Heart left ventricle (tissue), 13 donors: ENCODE results near the gene NFIA.

Source experiments
- POLR2A ChIP-seq, 2 donors: fragments of 450-650 bp; IDR thresholded peaks; one replicate each; pipeline ENCODE4 v1.6.1; 2017; ENCODE audit warnings: antibody characterized with exemption in 2 of 2, mild to moderate bottlenecking in 2 of 2, moderate library complexity in 2 of 2
- TF ChIP-seq, protein P1 (sequence below), 12 donors: fragments of 200-600 bp; sonication (generic) in 4 of 12; IDR thresholded peaks; one replicate each; pipeline versions ENCODE4 v1.5.0 to v1.8.0; 2018 to 2022; ENCODE audit warnings: antibody characterized with exemption in 12 of 12, mild to moderate bottlenecking in 5 of 12
- donor health status: ischemic (EF 13 %, LVEDD 7.1; RV severe dilation, severe dysfunction).
- donor health status: DM: no; HTN: yes; CAD: no.
- donor health status: DM: no; HTN: no; CAD: no.
- donor health status: ischemic (EF 25% LVEDD 6.9; RV normal size, moderate dysfunction).
- donor health status: ischemic (EF 25% LVEDD 5.7; RV mildly dilated, moderate dysfunction).
- donor health status: ischemic (EF 35%, LVEDD 5.7; RV mildly dilated, moderate dysfunction).
- donor health status: nonischemic (EF 11% LVEDD 7.7; RV severe dilation, severe dysfunction).
- donor health status: DM: yes; HTN: yes; CAD: no.
- donor health status: PGD.
- donor health status: ischemic (EF 29% LVEDD 5.4; RV normal size, mild dysfunction).
- donor health status: nonischemic (EF 23%, LVEDD 6.1; RV moderate dilation, normal function).

DNA sequence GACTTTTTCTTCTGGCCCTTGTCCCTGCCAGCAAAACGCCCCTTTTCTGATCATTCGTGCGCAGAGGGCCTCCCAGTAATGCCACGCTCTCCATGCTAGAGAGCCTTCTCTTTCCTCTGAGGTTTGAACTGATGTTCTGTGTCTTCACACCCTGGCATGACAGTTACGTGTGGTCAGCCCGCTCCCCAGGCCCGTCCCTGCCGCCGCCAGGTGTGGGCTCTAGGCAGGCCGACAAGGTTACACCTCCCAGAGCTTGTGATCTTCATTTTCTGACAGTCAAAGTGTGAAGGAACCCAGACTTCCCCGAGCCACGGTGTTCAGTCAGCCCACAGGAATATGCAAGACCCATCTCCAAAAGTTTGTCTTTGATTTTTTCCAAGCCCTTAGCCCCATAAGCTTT lies 377.0 kb downstream of the NFIA start:
- TF ChIP-seq, protein P1, sequence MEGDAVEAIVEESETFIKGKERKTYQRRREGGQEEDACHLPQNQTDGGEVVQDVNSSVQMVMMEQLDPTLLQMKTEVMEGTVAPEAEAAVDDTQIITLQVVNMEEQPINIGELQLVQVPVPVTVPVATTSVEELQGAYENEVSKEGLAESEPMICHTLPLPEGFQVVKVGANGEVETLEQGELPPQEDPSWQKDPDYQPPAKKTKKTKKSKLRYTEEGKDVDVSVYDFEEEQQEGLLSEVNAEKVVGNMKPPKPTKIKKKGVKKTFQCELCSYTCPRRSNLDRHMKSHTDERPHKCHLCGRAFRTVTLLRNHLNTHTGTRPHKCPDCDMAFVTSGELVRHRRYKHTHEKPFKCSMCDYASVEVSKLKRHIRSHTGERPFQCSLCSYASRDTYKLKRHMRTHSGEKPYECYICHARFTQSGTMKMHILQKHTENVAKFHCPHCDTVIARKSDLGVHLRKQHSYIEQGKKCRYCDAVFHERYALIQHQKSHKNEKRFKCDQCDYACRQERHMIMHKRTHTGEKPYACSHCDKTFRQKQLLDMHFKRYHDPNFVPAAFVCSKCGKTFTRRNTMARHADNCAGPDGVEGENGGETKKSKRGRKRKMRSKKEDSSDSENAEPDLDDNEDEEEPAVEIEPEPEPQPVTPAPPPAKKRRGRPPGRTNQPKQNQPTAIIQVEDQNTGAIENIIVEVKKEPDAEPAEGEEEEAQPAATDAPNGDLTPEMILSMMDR (IDR thresholded peaks at IDR 0.05) = no peak
- TF ChIP-seq POLR2A (IDR thresholded peaks at IDR 0.05) = no peak
